ENCODE results near the gene KLF11.
"Not testable (repeated sequence)": the region's sequence is repeated elsewhere in the genome, so short reads cannot be mapped to it uniquely, and the experiment has no call there.

KLF11 gene

GRCh38 chr2:10009811-10010781, 33.3 kb upstream of the KLF11 start:
- DNase-seq (ENCODE audit: low read depth) = no peak

DNA sequence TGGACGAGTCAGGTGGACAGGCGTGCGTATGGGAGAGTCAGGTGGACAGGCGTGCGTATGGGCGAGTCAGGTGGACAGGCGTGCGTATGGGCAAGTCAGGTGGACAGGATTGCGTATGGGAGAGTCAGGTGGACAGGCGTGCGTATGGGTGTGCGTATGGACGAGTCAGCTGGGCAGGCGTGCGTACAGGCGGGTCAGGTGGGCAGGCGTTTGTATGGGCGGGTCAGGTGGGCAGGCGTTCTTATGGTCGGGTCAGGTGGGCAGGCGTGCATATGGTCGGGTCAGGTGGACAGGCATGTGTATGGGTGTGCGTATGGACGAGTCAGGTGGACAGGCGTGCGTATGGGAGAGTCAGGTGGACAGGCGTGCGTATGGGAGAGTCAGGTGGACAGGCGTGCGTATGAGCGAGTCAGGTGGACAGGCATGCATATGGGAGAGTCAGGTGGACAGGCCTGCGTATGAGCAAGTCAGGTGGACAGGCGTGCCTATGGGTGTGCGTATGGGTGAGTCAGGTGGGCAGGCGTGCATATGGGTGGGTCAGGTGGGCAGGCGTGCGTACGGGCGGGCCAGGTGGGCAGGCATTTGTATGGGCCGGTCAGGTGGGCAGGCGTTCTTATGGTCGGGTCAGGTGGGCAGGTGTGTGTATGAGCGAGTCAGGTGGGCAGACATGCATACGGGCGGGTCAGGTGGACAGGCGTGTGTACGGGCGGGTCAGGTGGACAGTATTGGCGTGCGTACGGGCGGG, 32.3 kb upstream of the KLF11 start:
- not testable (repeated sequence) for DNase-seq (ENCODE audit: low read depth)

DNA sequence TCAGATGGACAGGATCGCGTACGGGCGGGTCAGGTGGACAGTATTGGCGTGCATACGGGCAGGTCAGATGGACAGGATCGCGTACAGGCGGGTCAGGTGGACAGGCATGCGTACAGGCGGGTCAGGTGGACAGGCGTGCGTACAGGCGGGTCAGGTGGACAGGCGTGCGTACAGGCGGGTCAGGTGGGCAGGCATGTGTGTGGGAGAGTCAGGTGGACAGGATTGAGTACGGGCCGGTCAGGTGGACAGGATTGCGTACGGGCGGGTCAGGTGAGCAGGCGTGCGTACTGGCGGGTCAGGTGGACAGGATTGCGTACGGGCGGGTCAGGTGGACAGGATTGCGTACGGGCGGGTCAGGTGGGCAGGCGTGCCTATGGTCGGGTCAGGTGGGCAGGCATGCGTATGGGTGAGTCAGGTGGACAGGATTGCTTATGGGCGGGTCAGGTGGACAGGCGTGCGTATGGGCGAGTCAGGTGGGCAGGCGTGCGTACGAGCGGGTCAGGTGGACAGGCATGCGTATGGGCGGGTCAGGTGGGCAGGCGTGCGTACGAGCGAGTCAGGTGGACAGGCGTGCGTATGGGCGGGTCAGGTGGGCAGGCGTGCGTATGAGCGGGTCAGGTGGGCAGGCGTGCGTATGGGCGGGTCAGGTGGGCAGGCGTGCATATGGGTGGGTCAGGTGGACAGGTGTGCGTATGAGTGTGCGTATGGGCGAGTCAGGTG, 31.6 kb upstream of the KLF11 start:
- DNase-seq (ENCODE audit: low read depth) = not testable (repeated sequence)

DNA sequence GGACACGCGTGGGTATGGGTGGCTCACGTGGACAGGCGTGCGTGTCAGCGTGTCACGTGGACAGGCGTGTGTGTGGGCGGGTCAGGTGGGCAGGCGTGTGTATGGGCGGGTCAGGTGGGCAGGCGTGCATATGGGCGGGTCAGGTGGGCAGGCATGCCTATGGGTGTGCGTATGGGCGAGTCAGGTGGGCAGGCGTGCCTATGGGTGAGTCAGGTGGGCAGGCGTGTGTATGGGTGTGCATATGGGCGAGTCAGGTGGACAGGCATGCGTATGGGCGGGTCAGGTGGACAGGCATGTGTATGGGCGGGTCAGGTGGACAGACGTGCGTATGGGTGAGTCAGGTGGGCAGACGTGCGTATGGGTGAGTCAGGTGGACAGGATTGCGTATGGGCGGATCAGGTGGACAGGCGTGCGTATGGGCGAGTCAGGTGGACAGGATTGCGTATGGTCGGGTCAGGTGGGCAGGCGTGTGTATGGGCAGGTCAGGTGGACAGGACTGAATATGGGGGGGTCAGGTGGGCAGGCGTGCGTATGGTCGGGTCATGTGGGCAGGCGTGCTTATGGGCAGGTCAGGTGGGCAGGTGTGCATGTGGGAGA, 30.9 kb upstream of the KLF11 start:
- DNase-seq (ENCODE audit: low read depth) = not testable (repeated sequence)

DNA sequence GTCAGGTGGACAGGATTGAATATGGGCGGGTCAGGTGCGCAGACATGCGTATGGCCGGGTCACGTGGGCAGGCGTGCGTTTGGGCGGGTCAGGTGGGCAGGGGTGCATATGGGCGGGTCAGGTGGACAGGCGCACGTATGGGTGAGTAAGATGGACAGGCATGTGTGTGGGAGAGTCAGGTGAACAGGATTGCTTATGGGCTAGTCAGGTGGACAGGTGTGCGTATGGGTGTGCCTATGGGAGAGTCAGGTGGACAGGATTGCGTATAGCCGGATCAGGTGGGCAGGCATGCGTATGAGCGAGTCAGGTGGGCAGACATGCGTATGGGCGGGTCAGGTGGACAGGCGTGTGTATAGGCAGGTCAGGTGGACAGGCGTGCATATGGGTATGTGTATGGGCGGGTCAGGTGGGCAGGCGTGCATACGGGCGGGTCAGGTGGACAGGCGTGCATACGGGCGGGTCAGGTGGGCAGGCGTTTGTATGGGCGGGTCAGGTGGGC, 30.3 kb upstream of the KLF11 start:
- no peak for DNase-seq (ENCODE audit: low read depth)

DNA sequence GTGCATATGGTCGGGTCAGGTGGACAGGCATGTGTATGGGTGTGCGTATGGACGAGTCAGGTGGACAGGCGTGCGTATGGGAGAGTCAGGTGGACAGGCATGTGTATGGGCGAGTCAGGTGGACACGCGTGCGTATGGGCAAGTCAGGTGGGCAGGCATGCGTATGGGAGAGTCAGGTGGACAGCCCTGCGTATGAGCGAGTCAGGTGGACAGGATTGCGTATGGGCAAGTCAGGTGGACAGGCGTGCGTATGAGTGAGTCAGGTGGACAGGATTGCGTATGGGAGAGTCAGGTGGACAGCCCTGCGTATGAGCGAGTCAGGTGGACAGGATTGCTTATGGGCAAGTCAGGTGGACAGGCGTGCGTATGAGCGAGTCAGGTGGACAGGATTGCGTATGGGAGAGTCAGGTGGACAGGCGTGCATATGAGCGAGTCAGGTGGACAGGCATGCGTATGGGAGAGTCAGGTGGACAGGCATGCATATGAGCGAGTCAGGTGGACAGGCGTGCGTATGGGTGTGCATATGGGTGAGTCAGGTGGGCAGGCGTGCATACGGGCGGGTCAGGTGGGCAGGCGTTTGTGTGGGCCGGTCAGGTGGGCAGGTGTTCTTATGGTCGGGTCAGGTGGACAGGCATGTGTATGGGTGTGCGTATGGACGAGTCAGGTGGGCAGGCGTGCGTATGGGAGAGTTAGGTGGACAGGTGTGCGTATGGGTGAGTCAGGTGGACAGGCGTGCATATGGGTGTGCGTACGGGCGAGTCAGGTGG, 29.5 kb upstream of the KLF11 start:
- not testable (repeated sequence) for DNase-seq (ENCODE audit: low read depth)

DNA sequence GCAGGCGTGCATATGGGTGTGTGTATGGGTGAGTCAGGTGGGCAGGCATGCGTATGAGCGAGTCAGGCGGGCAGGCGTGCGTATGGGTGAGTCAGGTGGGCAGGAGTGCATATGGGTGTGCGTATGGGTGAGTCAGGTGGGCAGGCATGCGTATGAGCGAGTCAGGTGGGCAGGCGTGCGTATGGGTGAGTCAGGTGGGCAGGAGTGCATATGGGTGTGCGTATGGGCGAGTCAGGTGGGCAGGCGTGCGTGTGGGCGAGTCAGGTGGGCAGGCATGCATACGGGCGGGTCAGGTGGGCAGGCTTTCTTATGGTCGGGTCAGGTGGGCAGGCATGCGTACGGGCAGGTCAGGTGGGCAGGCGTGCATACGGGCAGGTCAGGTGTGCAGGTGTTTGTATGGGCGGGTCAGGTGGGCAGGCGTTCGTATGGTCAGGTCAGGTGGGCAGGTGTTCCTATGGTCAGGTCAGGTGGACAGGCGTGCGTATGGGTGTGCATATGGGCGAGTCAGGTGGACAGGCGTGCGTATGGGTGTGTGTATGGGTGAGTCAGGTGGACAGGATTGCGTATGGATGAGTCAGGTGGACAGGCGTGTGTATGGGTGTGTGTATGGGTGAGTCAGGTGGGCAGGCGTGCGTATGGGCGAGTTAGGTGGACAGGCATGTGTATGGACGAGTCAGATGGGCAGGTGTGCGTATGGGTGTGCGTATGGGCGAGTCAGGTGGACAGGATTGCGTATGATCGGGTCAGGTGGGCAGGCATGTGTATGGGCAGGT, 28.7 kb upstream of the KLF11 start:
- DNase-seq (ENCODE audit: low read depth) = no peak

GRCh38 chr2:10015376-10015989, 27.9 kb upstream of the KLF11 start:
- DNase-seq (ENCODE audit: low read depth) = not testable (repeated sequence)

DNA sequence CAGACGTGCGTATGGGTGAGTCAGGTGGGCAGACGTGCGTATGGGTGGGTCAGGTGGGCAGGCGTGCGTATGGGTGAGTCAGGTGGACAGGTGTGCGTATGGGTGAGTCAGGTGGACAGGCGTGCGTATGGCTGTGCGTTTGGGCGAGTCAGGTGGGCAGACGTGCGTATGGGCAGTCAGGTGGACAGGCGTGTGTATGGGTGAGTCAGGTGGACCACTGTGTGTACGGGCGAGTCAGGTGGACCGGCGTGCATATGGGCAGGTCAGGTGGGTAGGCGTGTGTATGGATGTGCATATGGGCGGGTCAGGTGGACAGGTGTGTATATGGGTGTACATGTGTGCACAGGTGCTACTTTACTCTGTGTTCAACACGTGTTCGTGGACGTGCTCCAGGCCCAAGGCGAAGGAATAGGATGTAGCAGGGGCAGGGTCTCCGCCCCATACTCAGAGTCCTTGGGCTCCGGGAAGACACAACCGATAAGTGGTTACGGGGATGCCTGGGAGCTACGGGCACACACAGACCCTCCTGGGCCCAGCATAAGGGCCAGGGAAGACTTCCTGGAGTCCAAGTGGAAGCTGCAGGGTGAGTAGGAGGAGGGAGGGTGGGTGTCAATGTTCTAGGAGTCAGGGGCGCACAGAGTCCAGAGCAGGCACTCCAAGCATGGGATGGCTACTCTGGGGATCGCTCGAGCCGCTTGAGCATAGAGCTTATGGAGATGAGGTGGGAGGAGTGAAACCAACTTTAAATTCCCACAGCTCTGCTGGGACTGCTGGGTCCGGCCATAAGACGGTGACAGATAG, 27.1 kb upstream of the KLF11 start:
- no peak for DNase-seq (ENCODE audit: low read depth)

DNA sequence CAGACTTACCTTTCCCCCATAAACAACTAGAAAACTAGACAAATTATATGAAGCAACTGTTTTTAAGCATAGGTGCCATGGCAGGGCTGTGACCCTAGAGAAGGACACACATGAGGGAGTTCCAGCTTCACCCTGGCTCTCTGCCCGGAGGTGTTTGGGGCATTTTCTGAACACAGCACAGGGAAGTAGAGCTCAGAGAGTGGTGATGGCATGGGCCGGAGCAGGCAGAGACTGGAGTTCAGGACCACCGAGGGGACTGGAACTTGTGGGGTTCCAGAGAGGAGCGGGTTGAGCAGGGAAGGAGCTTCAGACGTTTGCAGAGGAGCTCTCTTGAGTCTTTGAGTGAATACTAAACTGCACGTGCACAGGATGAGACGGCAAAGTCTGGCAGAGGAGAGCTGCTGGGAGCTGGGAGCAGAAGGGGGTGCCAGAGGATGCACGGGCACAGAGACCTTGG, 26.5 kb upstream of the KLF11 start:
- DNase-seq (ENCODE audit: low read depth) = no peak

DNA sequence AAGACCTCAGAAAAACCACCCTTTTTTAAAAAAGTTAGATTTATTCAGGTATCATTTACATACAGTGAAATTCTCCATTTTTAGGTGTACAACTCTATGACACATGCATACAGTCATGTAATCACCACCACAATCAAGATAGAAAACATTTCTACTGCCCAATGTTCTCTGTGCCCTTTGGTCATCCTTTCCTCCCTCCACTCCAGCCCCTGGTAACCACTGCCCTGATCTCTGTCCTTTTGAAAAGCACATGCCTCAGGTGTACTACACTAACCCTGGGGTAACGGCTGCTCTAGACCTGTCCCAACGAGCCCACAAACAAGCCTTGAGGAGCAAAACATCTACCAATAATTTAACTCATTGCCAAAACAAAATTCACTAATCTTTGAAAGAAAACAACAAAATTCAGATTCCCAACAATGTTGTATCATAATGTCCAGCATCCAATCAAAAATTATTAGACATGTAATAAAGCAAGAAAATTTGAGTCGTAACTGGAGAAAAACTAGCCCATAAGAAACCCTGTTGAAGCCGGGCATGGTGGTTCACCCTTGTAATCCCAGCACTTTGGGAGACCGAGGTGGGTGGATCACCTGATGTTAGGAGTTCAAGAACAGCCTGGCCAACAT, 25.9 kb upstream of the KLF11 start:
- no peak for DNase-seq (ENCODE audit: low read depth)

GRCh38 chr2:10019174-10019573, 24.2 kb upstream of the KLF11 start:
- no peak for DNase-seq (ENCODE audit: low read depth)

GRCh38 chr2:10019602-10020400, 23.5 kb upstream of the KLF11 start:
- no peak for DNase-seq (ENCODE audit: low read depth)

DNA sequence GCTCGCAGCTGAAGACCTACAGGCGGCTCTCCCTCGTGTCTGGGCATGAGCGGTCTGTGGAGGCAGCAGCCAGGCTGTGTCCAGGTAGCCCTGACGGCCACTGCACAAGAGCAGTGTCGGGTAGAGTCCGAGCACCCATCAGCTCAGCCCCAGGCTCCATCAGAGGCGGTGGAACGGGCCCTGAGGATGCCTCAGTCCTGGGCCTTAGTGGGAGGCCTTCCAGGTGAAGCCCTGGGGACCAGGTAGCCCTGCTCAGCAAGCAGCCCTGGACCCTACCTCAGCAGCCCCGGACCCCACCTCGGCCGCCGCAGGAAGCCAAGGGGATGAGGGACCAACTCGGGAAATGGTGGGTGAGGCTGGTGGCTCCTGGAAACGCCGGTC, 21.3 kb upstream of the KLF11 start:
- DNase-seq (ENCODE audit: low read depth) = no peak

- no peak for DNase-seq (ENCODE audit: low read depth)
Observed at GRCh38 chr2:10022445-10022844, 20.9 kb upstream of the KLF11 start.

DNA sequence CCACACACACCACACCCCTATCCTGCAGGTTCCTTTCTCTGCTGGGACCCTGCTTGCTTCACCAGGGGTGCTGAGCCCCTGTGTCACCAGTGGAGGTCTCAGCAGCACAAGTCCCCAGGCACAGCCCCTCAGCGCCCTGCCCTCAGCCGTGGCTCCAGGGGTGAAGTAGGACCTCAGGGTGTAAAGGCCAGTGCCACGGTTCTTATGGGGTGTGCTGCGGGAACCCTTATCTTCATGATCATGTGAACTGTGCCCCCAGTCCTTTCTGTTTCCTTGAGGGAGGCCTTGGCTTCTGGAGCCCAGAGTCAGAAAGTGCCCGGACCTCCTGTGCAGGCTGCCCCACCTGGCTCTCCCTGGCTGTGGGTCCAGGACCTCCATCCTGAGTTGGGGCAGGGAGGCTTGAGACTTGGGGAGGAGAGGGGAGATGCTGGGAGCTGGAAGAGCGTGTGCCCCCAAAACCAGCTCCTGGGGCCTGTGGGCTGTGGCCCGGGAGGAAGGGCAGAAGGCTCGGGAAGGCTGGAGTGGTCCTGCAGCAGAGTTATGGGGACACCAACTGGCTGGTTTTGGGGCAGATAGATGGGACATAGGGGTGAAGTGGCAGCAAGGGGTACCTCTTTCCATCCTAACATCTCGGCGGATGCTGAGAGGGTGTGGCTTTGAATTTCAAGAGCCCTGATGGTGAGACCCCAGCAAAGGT, 20.2 kb upstream of the KLF11 start:
- DNase-seq (ENCODE audit: low read depth) = no peak

Data from HS-27A (cell line).